GM12891 (cell line): ENCODE results near the gene DNHD1.

ENCODE experiments used
- POLR2A ChIP-seq: IDR thresholded peaks from 2 replicates; pipeline ENCODE4 v1.6.1; 2011; ENCODE audit warnings: low read depth, low read length, control low read depth
- TAF1 ChIP-seq: IDR thresholded peaks from 2 replicates; pipeline ENCODE4 v1.6.1; 2011; ENCODE audit warnings: low read depth, low read length, control low read depth

GRCh38 chr11:6547177-6547576 is 50.1 kb downstream of the DNHD1 start:
- TF ChIP-seq POLR2A: no peak
- no peak for TF ChIP-seq TAF1
